PC-9 (cell line): Measurements from ENCODE around the gene GPS2. TPM values are rescaled to one million over a fixed set of nuclear protein-coding genes. Genes with fewer than 3 reads are reported as not detected.
A peak's percentile ranks its signal among the peaks of the same experiment; 100 is the strongest.

Experiments used
- BruUV-seq: library from RNA; stranded (reverse); fragments of 400-500 nt; replicated peaks from 2 replicates; lab custom pipeline; 2021; lab: Mats Ljungman, UMichigan
- CTCF ChIA-PET: fragments of 300-600 bp; sonication (Branson Sonifier 250); formaldehyde crosslinking; loops from one replicate; lab custom pipeline; 2022; ENCODE audit warnings: antibody characterized with exemption; lab: Charles Lee
- POLR2A ChIA-PET: fragments of 300-600 bp; sonication (Branson Sonifier 250); formaldehyde crosslinking; loops from one replicate; lab custom pipeline; 2022; ENCODE audit warnings: antibody characterized with exemption; ENCODE audit not compliant: unreplicated experiment; lab: Charles Lee
- DNase-seq, 2 experiments: peaks; one replicate each; pipeline versions ENCODE4 v3.0.0 to v3.0.0-alpha.2; 2015 to 2022; ENCODE audit warnings: mixed read lengths in 1 of 2
- H2AFZ ChIP-seq: fragments of 200-600 bp; sonication (generic); 2 replicates; pipeline ENCODE4 v1.8.1; 2017; ENCODE audit warnings: antibody characterized with exemption
- H3F3A ChIP-seq: fragments of 200-600 bp; sonication (generic); 2 replicates; pipeline ENCODE4 v1.8.1; 2017; ENCODE audit warnings: antibody characterized with exemption, mild to moderate bottlenecking, low read depth; ENCODE audit not compliant: insufficient read depth
- H3K27ac ChIP-seq: fragments of 200-600 bp; sonication (generic); 2 replicates; pipeline ENCODE4 v1.6.1; 2016; ENCODE audit warnings: mixed run types
- H3K27me3 ChIP-seq: fragments of 200-600 bp; sonication (generic); 2 replicates; pipeline ENCODE4 v1.6.1; 2016; ENCODE audit warnings: low read depth, mixed run types; ENCODE audit not compliant: insufficient read depth
- H3K36me3 ChIP-seq: fragments of 200-600 bp; sonication (generic); 2 replicates; pipeline ENCODE4 v1.6.1; 2016; ENCODE audit warnings: low read depth, mixed run types
- H3K4me1 ChIP-seq: fragments of 200-600 bp; sonication (generic); replicated peaks from 2 replicates; pipeline ENCODE4 v1.6.1; 2016; ENCODE audit warnings: mixed run types; ENCODE audit not compliant: insufficient read depth
- H3K4me2 ChIP-seq: fragments of 200-600 bp; sonication (generic); 2 replicates; pipeline ENCODE4 v1.6.1; 2017; ENCODE audit warnings: mixed run types
- H3K4me3 ChIP-seq: fragments of 200-600 bp; sonication (generic); 2 replicates; pipeline ENCODE4 v1.6.1; 2016; ENCODE audit warnings: mixed run types
- H3K79me2 ChIP-seq: fragments of 200-600 bp; sonication (generic); 2 replicates; pipeline ENCODE4 v1.6.1; 2017; ENCODE audit warnings: low read depth, mixed run types
- H3K9me2 ChIP-seq: fragments of 200-600 bp; sonication (generic); 2 replicates; pipeline ENCODE4 v1.8.1; 2017; ENCODE audit warnings: mild to moderate bottlenecking; ENCODE audit not compliant: insufficient read depth
- H3K9me3 ChIP-seq: fragments of 200-600 bp; sonication (generic); 2 replicates; pipeline ENCODE4 v1.8.1; 2016; ENCODE audit warnings: low read depth; ENCODE audit not compliant: insufficient read depth
- H4K20me1 ChIP-seq: fragments of 200-600 bp; sonication (generic); 2 replicates; pipeline ENCODE4 v1.8.1; 2017; ENCODE audit not compliant: insufficient read depth
- CTCF ChIP-seq: fragments of 200-600 bp; sonication (generic); conservative IDR thresholded peaks from 2 replicates; pipeline ENCODE4 v1.6.1; 2017; ENCODE audit warnings: mixed run types, antibody characterized with exemption, mild to moderate bottlenecking, moderate library complexity
- EZH2 ChIP-seq: fragments of 200-600 bp; sonication (generic); IDR thresholded peaks from 2 replicates; pipeline ENCODE4 v1.8.0; 2017; ENCODE audit warnings: antibody characterized with exemption, low read depth
- intact Hi-C: fragments of 100-400 bp; cut with micrococcal nuclease; formaldehyde crosslinking; loops from one replicate; pipeline ENCODE4 v1.10.0; 2022; ENCODE audit not compliant: unreplicated experiment
- total RNA-seq: library from RNA; stranded (reverse); gene quantifications from 2 replicates; pipeline ENCODE4 v1.2.3, GENCODE V29; 2021

The GPS2 gene
- total RNA-seq, 1 experiment from 2014 or later = 61.3 TPM

GRCh38 chr17:7306911-7307685 is 8.1 kb downstream of the GPS2 start, which contains the start of gene EIF5A:
Gene EIF5A, plus strand, starts transcription at chr17:7307628. Its CDS starts 2,008 bp downstream, at chr17:7309636.
- intact Hi-C loops = loop anchor here (1.0 to 5.0 kb wide), 3 partner anchors 45 to 177 kb away; partner anchors contain the start of genes CLDN7 and POLR2A
- H3K9me2 ChIP-seq = no peaks in the 10 kb centered on the region
- peak; percentile 99 for DNase-seq
- TF ChIP-seq EZH2 = no peak
- TF ChIP-seq CTCF = no peak
- ChIA-PET CTCF (interaction anchor here (0.6 kb wide), 1 partner anchor 258 kb away, joined by 3 read pairs; no protein-coding TSS in a partner anchor), POLR2A (no interaction called here)
- H3K79me2 ChIP-seq = peaks cover 44% of the 10 kb centered on the region
- H3K4me2 ChIP-seq = peak within 1 kb of the TSS; percentile 98
- H4K20me1 ChIP-seq = peaks cover 32% of the 10 kb centered on the region
- no TSS peak for BruUV-seq
- H3K9me3 ChIP-seq = no peaks in the 10 kb centered on the region
- H3K36me3 ChIP-seq = peaks cover 33% of the 10 kb centered on the region
- H3F3A ChIP-seq = peaks cover 56% of the 10 kb centered on the region
- peak within 1 kb of the TSS; percentile 93 for H2AFZ ChIP-seq
- peaks cover 26% of the 10 kb centered on the region for H3K4me1 ChIP-seq
- H3K27me3 ChIP-seq = no peaks in the 10 kb centered on the region
- H3K4me3 ChIP-seq = peak within 1 kb of the TSS; percentile 86
- H3K27ac ChIP-seq = peak within 1 kb of the TSS; percentile 96

GRCh38 chr17:7304179-7304578 is 11.0 kb downstream of the GPS2 start:
- H3K79me2 ChIP-seq = peaks cover 18% of the 10 kb centered on the region
- no peak for TF ChIP-seq CTCF
- TF ChIP-seq EZH2 = no peak
- no peak overlapping the region for H3K27ac ChIP-seq
- no peak overlapping the region for H2AFZ ChIP-seq
- H3K36me3 ChIP-seq = peaks cover 6% of the 10 kb centered on the region
- POLR2A ChIA-PET = no interaction called here
- H4K20me1 ChIP-seq = peaks cover 4% of the 10 kb centered on the region
- no peak overlapping the region for H3K4me3 ChIP-seq
- CTCF ChIA-PET = no interaction called here
- intact Hi-C loops = no loop called here
- H3K9me2 ChIP-seq = no peaks in the 10 kb centered on the region
- peaks cover under 1% of the 10 kb centered on the region for H3K4me1 ChIP-seq
- H3K27me3 ChIP-seq = no peaks in the 10 kb centered on the region
- no peak overlapping the region for H3K4me2 ChIP-seq
- H3F3A ChIP-seq = peaks cover 29% of the 10 kb centered on the region
- DNase-seq = no peak
- no peaks in the 10 kb centered on the region for H3K9me3 ChIP-seq
- no TSS peak for BruUV-seq

GRCh38 chr17:7296189-7296861 is 18.8 kb downstream of the GPS2 start:
- Histone ChIP-seq H3K9me3 (no peaks in the 10 kb centered on the region), H3F3A (peaks cover 32% of the 10 kb centered on the region; the same call in 1 of the 2 replicates), H3K4me3 (peak overlapping the region; percentile 36), H3K36me3 (no peaks in the 10 kb centered on the region), H3K4me2 (peak overlapping the region; percentile 82), H2AFZ (peak overlapping the region; percentile 44; the same call in 1 of the 2 replicates), H3K27me3 (no peaks in the 10 kb centered on the region), H3K9me2 (no peaks in the 10 kb centered on the region), H3K27ac (no peak overlapping the region), H4K20me1 (no peaks in the 10 kb centered on the region), H3K79me2 (no peaks in the 10 kb centered on the region), H3K4me1 (peaks cover 25% of the 10 kb centered on the region)
- peak; percentile 61 to 90 for DNase-seq
- no TSS peak for BruUV-seq
- intact Hi-C loops = loop anchor here (1.0 kb wide), 2 partner anchors 16 to 250 kb away; no protein-coding TSS in a partner anchor
- CTCF ChIA-PET = interaction anchor here (0.7 to 1.3 kb wide), 5 partner anchors 9 to 324 kb away, joined by 3 to 5 read pairs (median 3); no protein-coding TSS in a partner anchor
- TF ChIP-seq EZH2 (no peak), CTCF (peak; percentile 95)
- POLR2A ChIA-PET = interaction anchor here (0.7 kb wide), 1 partner anchor 49 kb away, joined by 5 read pairs; no protein-coding TSS in a partner anchor
